Gastrocnemius medialis (tissue), 4 donors: ENCODE results near the gene YAP1.

Source experiments
- POLR2A ChIP-seq, 2 donors: fragments of 450-650 bp; IDR thresholded peaks; one replicate each; pipeline ENCODE4 v1.6.1; 2017; ENCODE audit warnings: antibody characterized with exemption in 2 of 2, mild to moderate bottlenecking in 2 of 2, moderate library complexity in 2 of 2
- TF ChIP-seq, protein P1 (sequence below), 5 experiments: fragments of 450-650 bp in 3 of 5; fragments of 200-600 bp in 2 of 5; sonication (generic) in 2 of 5; IDR thresholded peaks in 4 of 5; conservative IDR thresholded peaks in 1 of 5; 1 replicate in 4 of 5; 2 replicates in 1 of 5; pipeline ENCODE4 v1.5.1; 2016 to 2019; ENCODE audit warnings: antibody characterized with exemption in 5 of 5, mild to moderate bottlenecking in 3 of 5, moderate library complexity in 3 of 5

DNA sequence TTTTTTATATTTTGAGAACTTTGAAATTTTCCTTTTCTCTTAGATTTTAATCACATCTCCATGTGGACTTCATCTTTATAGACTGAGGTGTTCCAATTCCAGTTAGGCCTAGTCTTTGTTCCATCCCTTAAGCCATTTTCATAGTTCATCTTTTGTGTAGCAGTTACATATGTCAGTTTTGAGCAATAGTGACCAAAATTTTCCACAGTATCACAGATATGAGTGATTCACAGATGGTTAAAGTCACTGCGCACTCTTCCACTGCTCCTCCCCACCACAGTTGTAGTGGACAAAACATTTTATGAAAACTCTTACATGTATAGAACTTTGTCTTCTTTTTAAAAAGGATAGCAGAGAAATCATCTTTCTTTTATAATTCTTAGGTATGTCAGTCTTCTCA, 42.8 kb downstream of the YAP1 start:
- TF ChIP-seq, protein P1, sequence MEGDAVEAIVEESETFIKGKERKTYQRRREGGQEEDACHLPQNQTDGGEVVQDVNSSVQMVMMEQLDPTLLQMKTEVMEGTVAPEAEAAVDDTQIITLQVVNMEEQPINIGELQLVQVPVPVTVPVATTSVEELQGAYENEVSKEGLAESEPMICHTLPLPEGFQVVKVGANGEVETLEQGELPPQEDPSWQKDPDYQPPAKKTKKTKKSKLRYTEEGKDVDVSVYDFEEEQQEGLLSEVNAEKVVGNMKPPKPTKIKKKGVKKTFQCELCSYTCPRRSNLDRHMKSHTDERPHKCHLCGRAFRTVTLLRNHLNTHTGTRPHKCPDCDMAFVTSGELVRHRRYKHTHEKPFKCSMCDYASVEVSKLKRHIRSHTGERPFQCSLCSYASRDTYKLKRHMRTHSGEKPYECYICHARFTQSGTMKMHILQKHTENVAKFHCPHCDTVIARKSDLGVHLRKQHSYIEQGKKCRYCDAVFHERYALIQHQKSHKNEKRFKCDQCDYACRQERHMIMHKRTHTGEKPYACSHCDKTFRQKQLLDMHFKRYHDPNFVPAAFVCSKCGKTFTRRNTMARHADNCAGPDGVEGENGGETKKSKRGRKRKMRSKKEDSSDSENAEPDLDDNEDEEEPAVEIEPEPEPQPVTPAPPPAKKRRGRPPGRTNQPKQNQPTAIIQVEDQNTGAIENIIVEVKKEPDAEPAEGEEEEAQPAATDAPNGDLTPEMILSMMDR (IDR thresholded peaks at IDR 0.05 in 4 of 5, conservative IDR thresholded peaks at IDR 0.05 in 1 of 5) = no peak
- no peak for TF ChIP-seq POLR2A (IDR thresholded peaks at IDR 0.05)
